Suppressor macrophage treated with lipopolysaccharide for 1 hour (primary cell): ENCODE measurements around the gene ENGASE.

Experiments
- DNase-seq, 3 donors: peaks; one replicate each; pipeline ENCODE4 v3.0.0-alpha.2; 2020 to 2022

ENGASE gene

DNA sequence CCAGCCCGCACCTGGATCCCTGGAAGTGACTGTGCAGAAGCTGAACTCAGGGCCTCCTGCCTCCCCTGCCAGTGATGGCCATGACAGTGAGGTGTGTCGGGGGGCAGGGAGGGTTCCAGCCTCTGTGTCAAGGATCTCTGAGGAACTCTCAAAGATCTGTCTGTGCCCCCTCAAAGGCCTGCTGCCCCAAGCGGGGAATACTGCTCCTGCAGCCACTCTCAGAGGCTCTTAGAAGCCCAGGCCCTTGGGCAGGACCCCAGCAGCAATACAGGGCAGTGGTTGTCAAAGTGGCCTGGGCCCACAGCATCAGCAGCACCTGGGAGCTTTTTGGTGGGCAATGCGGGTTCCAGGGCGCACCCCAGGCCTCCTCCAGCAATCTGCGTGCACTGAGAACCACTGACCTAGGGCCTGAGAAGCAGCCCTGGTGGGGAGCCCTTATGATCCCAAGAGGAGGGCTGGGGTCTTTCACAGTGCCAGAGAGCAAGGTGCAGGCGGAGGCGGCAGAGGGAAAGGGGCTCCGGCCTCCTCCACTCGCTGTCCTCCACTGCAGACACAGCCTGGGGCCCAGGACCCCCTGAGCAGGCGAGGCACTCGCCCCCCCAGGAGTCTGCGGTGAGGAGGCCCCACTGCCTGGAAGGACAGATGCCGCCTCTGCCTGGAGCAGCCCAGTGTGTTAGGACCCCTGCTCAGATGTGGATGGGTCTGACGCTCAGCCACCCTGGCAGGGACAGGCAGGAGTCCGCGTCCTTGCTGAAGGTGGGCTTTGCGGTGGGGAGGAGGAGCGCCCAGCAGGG lies 42.1 kb downstream of the ENGASE start:
- DNase-seq = no peak

GRCh38 chr17:79117905-79118487 lies 43.4 kb downstream of the ENGASE start:
- DNase-seq = no peak

DNA sequence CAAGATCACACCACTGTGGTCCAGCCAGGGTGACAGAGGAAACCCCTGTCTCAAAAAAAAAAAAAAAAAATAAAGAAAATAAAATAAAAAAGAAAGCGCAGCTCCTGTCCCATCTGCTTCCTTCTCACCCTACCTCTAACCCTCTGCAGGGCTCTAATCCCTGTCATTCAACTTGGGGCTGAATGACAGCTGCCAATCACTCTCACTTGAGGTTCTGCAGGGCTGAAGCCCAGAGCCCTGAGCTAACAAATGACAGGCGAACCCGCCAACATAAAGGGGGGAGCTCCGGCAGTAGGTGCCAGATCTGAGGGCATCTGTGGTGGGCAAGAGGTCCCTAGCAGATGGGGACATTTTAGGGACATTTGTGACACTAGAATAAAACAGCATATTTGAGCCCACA lies 44.3 kb downstream of the ENGASE start:
- DNase-seq = no peak

GRCh38 chr17:79120259-79120658 lies 45.6 kb downstream of the ENGASE start:
- no peak for DNase-seq

- DNase-seq = no peak
Measured at GRCh38 chr17:79123988-79124387, 49.4 kb downstream of the ENGASE start.

DNA sequence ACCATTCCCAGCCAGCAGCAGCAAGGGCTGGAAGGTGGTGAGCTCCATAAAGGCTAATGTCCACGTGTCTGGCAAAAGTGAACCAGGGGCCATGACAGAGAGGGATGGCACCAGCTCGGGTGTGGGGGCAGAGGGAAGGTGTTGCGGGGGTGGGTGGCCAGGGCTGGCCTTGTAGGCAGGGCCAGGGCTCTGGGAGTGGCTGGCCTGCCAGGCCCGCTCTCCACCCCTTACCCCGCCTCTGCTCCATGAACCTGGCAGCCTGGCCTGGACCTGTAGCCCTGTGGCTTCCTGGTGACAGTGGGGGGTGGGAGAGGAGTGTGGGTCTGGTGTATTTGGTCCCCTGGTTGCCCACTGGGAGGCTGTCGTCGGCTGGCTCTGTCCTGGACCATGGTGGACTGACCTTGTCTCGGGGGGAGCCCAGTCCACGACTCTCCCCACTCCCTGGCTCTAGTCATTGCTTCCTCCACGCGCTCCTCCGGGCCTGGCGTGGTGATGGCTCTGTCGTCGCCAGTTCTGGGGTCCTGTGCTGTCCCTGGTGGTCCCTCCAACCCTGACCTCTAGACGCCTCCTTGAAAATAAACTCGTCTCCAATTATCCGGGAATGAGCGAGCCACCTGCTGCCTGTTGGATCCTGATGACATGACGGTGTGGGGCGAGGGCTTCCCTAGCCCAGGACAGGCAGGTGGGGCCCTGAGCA lies 50.0 kb downstream of the ENGASE start:
- DNase-seq = no peak

- no peak for DNase-seq
Measured at GRCh38 chr17:79125503-79125902, 50.9 kb downstream of the ENGASE start.

GRCh38 chr17:79126139-79126538 lies 51.5 kb downstream of the ENGASE start:
- peak in 1 of 3 donors; percentile 4 for DNase-seq

DNA sequence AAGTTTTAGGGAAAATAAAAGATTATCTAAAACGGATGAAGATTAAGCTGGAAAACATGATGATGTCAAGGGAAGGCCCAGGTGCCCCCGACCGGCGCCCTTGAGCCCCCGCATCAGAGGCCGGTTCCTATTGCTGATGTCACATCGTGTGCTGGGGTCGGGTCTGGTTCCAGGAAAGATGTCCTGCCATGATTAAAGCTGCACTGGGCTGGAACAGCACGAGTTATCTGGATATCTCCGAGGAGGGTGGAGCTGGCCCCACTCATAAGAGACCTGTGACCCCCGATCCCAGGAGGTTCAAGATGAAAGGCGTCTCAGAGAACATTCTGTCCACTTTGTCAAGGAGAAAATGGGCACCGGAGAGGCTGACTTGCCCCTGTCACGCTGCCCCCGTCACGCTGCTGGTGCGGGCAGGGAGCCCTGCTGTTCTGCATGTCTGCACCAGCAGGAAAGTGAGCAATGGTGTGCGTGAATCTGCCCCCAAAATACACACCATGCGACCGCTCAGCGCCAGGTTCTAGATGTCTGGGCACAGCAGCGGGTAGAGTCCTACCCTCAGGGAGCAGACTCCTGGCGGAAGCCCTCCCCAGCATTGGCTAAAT lies 53.0 kb downstream of the ENGASE start:
- no peak for DNase-seq

GRCh38 chr17:79129523-79129922 lies 54.9 kb downstream of the ENGASE start:
- no peak for DNase-seq

- no peak for DNase-seq
Measured at GRCh38 chr17:79130536-79131273, 56.1 kb downstream of the ENGASE start.

DNA sequence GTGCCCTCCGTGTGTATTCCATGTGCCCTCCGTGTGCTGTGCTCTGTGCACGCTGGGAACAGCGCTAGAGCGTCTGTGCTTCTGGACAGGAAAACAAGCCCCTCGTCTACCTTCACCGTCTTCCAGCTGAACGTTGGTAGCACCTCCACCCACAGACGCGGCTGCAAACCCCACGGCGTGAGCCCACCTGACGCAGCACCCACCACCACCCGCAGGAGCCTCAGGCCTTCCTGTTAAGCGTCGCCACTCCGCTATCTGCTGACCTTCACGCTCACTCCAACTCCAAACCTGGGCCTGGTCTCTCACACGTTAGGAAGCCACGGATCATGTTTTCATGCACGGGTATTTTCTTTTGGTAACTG lies 56.6 kb downstream of the ENGASE start:
- no peak for DNase-seq

DNA sequence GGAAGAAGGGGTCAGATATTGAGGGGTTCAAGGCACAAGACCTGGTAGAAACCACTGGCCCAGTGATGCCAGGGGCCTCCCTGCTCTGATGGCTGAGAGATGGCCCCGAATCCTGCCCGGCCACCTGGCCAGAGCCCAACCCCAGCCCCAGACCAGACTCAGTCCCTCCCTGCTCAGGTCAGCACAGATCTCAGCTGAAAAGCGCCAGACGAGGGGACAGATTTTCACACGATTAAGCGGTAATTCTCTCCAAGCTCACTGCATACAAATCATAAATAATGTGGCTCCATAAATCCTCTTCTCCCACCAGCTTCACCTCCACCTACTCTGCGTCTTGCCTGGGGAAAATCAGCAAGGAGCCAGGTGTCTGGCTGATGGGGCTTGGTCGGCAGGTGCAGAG lies 57.1 kb downstream of the ENGASE start:
- no peak for DNase-seq

DNA sequence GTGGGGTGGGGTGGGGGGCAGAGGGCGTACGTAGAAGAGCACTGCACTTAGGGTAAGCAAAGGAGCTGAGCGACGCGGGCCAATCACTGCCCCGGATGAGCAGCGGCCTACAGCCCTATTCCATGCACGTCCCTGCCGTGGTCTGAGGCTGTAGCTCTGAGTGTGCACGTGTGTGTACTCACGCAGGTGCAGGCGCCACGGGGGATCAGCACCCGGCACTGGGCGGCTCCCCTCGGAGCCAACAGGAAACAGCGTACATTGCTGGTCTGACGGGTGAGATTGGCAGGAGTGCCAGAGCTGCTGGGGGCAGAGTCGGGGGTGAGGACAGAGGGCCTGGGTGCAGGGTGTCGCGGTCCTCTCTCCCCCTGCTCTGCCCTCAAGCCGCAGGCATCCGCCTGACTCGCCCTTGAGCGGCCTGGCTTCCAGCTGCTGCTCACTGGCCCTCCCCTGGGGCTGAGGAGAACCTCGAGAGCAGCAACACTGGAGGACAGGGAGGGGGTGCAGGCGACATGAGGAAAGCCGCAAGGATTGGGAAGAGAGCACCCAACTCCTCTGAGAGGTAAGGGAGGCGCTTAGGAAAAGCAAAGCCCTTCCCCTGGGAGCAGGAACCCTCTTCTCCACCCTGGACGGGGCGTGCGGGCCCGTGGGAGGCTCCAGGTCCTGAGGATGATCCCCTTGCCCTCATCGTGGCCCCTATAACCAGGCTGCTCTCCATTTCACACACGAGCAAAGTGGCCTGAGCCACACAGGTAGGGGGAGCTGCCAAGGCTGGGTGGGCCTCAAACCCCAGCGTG lies 57.8 kb downstream of the ENGASE start:
- DNase-seq = no peak

DNA sequence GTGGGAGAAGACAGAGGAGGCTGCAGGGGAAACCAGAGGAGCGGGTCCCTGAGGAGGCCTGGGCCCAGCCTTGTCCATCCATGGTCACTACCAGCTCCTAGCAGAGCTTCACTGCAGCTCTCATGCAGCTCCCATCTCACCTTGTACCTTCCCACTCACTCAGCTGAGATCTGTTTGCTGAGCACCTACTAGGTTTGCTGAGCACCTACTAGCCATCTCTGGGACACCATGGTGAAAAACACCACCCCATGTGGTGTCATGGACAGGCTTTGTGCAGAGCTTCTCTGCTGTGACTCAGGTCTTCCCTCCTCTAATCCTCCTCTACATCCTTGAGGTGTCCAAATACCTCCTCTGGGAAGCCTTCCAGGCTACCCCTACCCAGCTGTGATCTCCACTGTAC lies 58.6 kb downstream of the ENGASE start:
- no peak for DNase-seq

DNA sequence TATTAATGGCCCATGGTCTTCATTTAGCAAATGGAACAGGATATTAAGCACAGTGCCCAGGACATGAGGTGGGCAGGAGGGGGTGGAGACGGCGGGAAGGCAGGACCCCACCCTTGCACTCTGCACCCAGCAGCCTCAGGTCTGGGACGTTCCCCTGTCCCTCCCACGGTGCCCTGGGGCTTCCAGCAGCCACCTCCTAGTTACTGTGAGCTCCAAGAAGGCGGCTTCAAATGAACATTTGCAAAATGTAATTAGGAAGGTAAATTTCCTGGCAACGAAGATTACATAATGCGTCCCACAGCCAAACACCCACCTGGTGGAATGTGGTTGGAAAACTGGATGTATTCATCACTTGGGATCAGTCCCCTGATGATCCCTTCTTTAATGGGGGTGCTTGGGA lies 59.4 kb downstream of the ENGASE start:
- no peak for DNase-seq

DNA sequence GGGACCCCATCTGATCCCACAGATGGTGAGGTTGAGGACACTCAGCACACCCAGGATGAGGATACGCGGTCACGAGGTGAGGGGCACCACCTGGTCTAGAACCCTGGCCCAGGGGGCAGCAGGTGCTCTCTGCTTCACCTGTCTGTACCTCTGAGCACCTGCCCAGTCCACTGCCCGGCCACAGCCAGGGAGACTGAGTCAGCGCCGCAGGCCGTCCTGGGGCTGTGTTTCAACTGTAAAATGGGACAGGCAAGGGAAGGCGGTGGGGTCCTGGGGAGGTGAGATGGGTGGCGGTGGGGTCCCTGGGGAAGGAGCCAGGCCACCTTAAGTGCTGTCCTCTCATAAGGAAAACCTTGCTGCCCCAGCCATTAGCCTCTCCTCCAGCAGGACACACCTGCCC lies 60.4 kb downstream of the ENGASE start:
- DNase-seq = no peak

- DNase-seq = no peak
Measured at GRCh38 chr17:79135628-79136405, 61.2 kb downstream of the ENGASE start.
